ENCODE results near the gene ZBTB6.

GRCh38 chr9:122897969-122898368 lies 15.2 kb downstream of the ZBTB6 start:
- TF ChIP-seq CTCF (optimal IDR thresholded peaks at IDR 0.05 in 1 of 3, IDR thresholded peaks at IDR 0.05 in 1 of 3, conservative IDR thresholded peaks at IDR 0.05 in 1 of 3; ENCODE audit: extremely low read depth in 1 of 3, insufficient read depth in 2 of 3, low read length in 3 of 3) (no peak), EZH2 (IDR thresholded peaks at IDR 0.05; ENCODE audit: low read length) (no peak)

Data from keratinocyte (primary cell).